Fibroblast of lung (primary cell): ENCODE data around the gene POC1B. TPM values are rescaled to one million over a fixed set of nuclear protein-coding genes. Genes with fewer than 3 reads are reported as not detected.

Experiments used
- DNase-seq, 2 donors: peaks; one replicate each; pipeline versions ENCODE4 v3.0.0 to v3.0.0-alpha.2; 2010; ENCODE audit warnings: low read depth in 2 of 2
- H2AFZ ChIP-seq: 2 replicates; pipeline ENCODE4 v1.5.1; 2012; ENCODE audit warnings: low read length, control low read depth, inconsistent platforms
- H3K27ac ChIP-seq: 2 replicates; pipeline ENCODE4 v1.5.1; 2011; ENCODE audit warnings: low read length, control low read depth; ENCODE audit not compliant: insufficient read depth
- H3K27me3 ChIP-seq: 2 replicates; pipeline ENCODE4 v1.5.1; 2011; ENCODE audit warnings: mild to moderate bottlenecking, low read length; ENCODE audit not compliant: control insufficient read depth, insufficient read depth
- H3K36me3 ChIP-seq: 2 replicates; pipeline ENCODE4 v1.5.1; 2011; ENCODE audit warnings: low read length; ENCODE audit not compliant: control insufficient read depth, insufficient read depth
- H3K4me1 ChIP-seq: 2 replicates; pipeline ENCODE4 v1.5.1; 2011; ENCODE audit warnings: low read length; ENCODE audit not compliant: control insufficient read depth, insufficient read depth; ENCODE audit errors: extremely low read depth
- H3K4me2 ChIP-seq: 2 replicates; pipeline ENCODE4 v1.5.1; 2011; ENCODE audit warnings: low read length, control low read depth; ENCODE audit not compliant: insufficient read depth; ENCODE audit errors: extremely low read depth
- H3K4me3 ChIP-seq, 4 experiments: fragments of 200-600 bp in 1 of 4; sonication (generic) in 1 of 4; replicated peaks in 1 of 4; 2 replicates each; pipeline ENCODE4 v1.5.1; 2011 to 2016; ENCODE audit warnings: low read length in 4 of 4, low read depth in 3 of 4, mild to moderate bottlenecking in 3 of 4, control low read depth in 2 of 4, inconsistent platforms in 1 of 4, mixed read lengths in 1 of 4; ENCODE audit not compliant: insufficient read depth in 1 of 4; ENCODE audit errors: control extremely low read depth in 1 of 4
- H3K79me2 ChIP-seq: 2 replicates; pipeline ENCODE4 v1.5.1; 2012; ENCODE audit warnings: mild to moderate bottlenecking, low read length, inconsistent platforms; ENCODE audit not compliant: control insufficient read depth, insufficient read depth
- H3K9ac ChIP-seq: 2 replicates; pipeline ENCODE4 v1.5.1; 2011; ENCODE audit warnings: mild to moderate bottlenecking, low read length, control low read depth; ENCODE audit not compliant: insufficient read depth
- H3K9me3 ChIP-seq: 2 replicates; pipeline ENCODE4 v1.5.1; 2012; ENCODE audit warnings: low read depth, low read length; ENCODE audit not compliant: control insufficient read depth, insufficient read depth
- H4K20me1 ChIP-seq: 2 replicates; pipeline ENCODE4 v1.5.1; 2011; ENCODE audit warnings: low read length; ENCODE audit not compliant: control insufficient read depth, insufficient read depth; ENCODE audit errors: extremely low read depth
- CTCF ChIP-seq, 2 donors: IDR thresholded peaks in 1 of 2; conservative IDR thresholded peaks in 1 of 2; 1 replicate in 1 of 2; 2 replicates in 1 of 2; pipeline ENCODE4 v1.5.1; 2011 to 2012; ENCODE audit warnings: low read length in 2 of 2, control low read depth in 1 of 2, inconsistent platforms in 1 of 2, low read depth in 1 of 2, mild to moderate bottlenecking in 1 of 2
- EZH2 ChIP-seq: IDR thresholded peaks from 2 replicates; pipeline ENCODE4 v1.5.1; 2012; ENCODE audit warnings: low read length, control low read depth, mild to moderate bottlenecking; ENCODE audit errors: missing control alignments
- polyA plus RNA-seq, 2 donors: library from polyadenylated mRNA; depleted of rRNA in 1 of 2; stranded (reverse) in 1 of 2; unstranded in 1 of 2; fragments of >200 nt; gene quantifications; 2 replicates each; pipeline ENCODE4 v1.2.1, GENCODE V29; 2011 to 2012; ENCODE audit warnings: missing spikeins in 1 of 2
- total RNA-seq: library from RNA; depleted of rRNA; stranded (reverse); fragments of >200 nt; gene quantifications from 2 replicates; pipeline ENCODE4 v1.2.1, GENCODE V29; 2014

Gene POC1B
- total and polyA plus RNA-seq, 2 donors (not counting 1 experiment from before 2014, with no cell fraction given): 10.2 to 16.7 TPM

GRCh38 chr12:89476232-89476631 is 49.6 kb downstream of the POC1B start:
- H3K4me1 ChIP-seq: peaks cover 2% of the 10 kb centered on the region
- no peak overlapping the region for H3K27ac ChIP-seq

GRCh38 chr12:89475203-89475990 is 50.5 kb downstream of the POC1B start:
- DNase-seq: no peak
- H3K4me1 ChIP-seq: peaks cover 2% of the 10 kb centered on the region
- H3K9ac ChIP-seq: no peak overlapping the region
- no peaks in the 10 kb centered on the region for H3K9me3 ChIP-seq
- H3K27ac ChIP-seq: no peak overlapping the region
- no peak overlapping the region for H3K4me2 ChIP-seq
- H4K20me1 ChIP-seq: no peaks in the 10 kb centered on the region
- no peaks in the 10 kb centered on the region for H3K27me3 ChIP-seq
- no peak overlapping the region for H2AFZ ChIP-seq
- H3K79me2 ChIP-seq: no peaks in the 10 kb centered on the region
- no peak overlapping the region for H3K4me3 ChIP-seq
- TF ChIP-seq CTCF (conservative IDR thresholded peaks at IDR 0.05 in 1 of 2, IDR thresholded peaks at IDR 0.05 in 1 of 2; ENCODE audit: low read depth in 1 of 2, low read length in 2 of 2) (no peak), EZH2 (no peak)
- no peaks in the 10 kb centered on the region for H3K36me3 ChIP-seq

More at GRCh38 chr12:89476232-89476631, 49.6 kb downstream of the POC1B start:
- H3K27me3 ChIP-seq: no peaks in the 10 kb centered on the region
- no peaks in the 10 kb centered on the region for H3K79me2 ChIP-seq
- H3K4me2 ChIP-seq: no peak overlapping the region
- no peaks in the 10 kb centered on the region for H4K20me1 ChIP-seq
- no peak for TF ChIP-seq EZH2
- no peak for TF ChIP-seq CTCF (conservative IDR thresholded peaks at IDR 0.05 in 1 of 2, IDR thresholded peaks at IDR 0.05 in 1 of 2; ENCODE audit: low read depth in 1 of 2, low read length in 2 of 2)
- H2AFZ ChIP-seq: no peak overlapping the region
- no peaks in the 10 kb centered on the region for H3K36me3 ChIP-seq
- H3K9me3 ChIP-seq: no peaks in the 10 kb centered on the region
- no peak for DNase-seq
- H3K4me3 ChIP-seq: no peak overlapping the region
- no peak overlapping the region for H3K9ac ChIP-seq

GRCh38 chr12:89474615-89475014 is 51.2 kb downstream of the POC1B start:
- H3K4me1 ChIP-seq: peaks cover 2% of the 10 kb centered on the region
- H4K20me1 ChIP-seq: no peaks in the 10 kb centered on the region
- TF ChIP-seq EZH2: no peak
- TF ChIP-seq CTCF (conservative IDR thresholded peaks at IDR 0.05 in 1 of 2, IDR thresholded peaks at IDR 0.05 in 1 of 2; ENCODE audit: low read depth in 1 of 2, low read length in 2 of 2): no peak
- H3K4me2 ChIP-seq: no peak overlapping the region
- no peak overlapping the region for H2AFZ ChIP-seq
- H3K9ac ChIP-seq: no peak overlapping the region
- no peaks in the 10 kb centered on the region for H3K9me3 ChIP-seq
- no peaks in the 10 kb centered on the region for H3K79me2 ChIP-seq
- H3K27me3 ChIP-seq: no peaks in the 10 kb centered on the region
- H3K27ac ChIP-seq: no peak overlapping the region
- H3K36me3 ChIP-seq: no peaks in the 10 kb centered on the region
- no peak for DNase-seq
- no peak overlapping the region for H3K4me3 ChIP-seq
